K562 (cell line): ENCODE measurements around the gene TMEM88. TPM values are rescaled to one million over a fixed set of nuclear protein-coding genes. Genes with fewer than 3 reads are reported as not detected.

Experiments used
- BRF1 ChIP-seq: IDR thresholded peaks from 3 replicates; pipeline ENCODE4 v1.6.1; 2011; ENCODE audit warnings: borderline replicate concordance, mild to moderate bottlenecking; ENCODE audit not compliant: insufficient read length; ENCODE audit errors: extremely low read depth
- CBX8 ChIP-seq: fragments of 200-600 bp; sonication (generic); IDR thresholded peaks from 2 replicates; pipeline ENCODE4 v1.6.1; 2012; ENCODE audit warnings: borderline replicate concordance, mixed run types, low read depth, mild to moderate bottlenecking, moderate library complexity, mixed read lengths, low read length, control low read depth, inconsistent platforms; ENCODE audit not compliant: poor library complexity, severe bottlenecking; ENCODE audit errors: extremely low read depth
- MAFF ChIP-seq: IDR thresholded peaks from 2 replicates; pipeline ENCODE4 v1.6.1; 2012; ENCODE audit warnings: low read length, improper control_type of control experiment
- POLR2AphosphoS5 ChIP-seq: IDR thresholded peaks from 2 replicates; pipeline ENCODE4 v1.6.1; 2011; ENCODE audit warnings: mild to moderate bottlenecking, low read depth, low read length, moderate library complexity; ENCODE audit not compliant: control insufficient read depth, insufficient read depth
- POLR2B ChIP-seq: fragments of 450-650 bp; IDR thresholded peaks from 2 replicates; pipeline ENCODE4 v1.6.1; 2018; ENCODE audit warnings: low read depth; ENCODE audit not compliant: partially characterized antibody
- ZSCAN29 ChIP-seq: fragments of 450-650 bp; IDR thresholded peaks from 2 replicates; pipeline ENCODE4 v1.6.1; 2017
- polyA plus RNA-seq, 8 experiments: library from polyadenylated mRNA; depleted of rRNA in 4 of 8; stranded (reverse) in 5 of 8; unstranded in 3 of 8; fragments of >200 nt; fragmentation: Nextera tagmentation in 2 of 8; fragmentation: Illumina TruSeq in 1 of 8; extraction: Ambion mirVana in 2 of 8; extraction: Trizol in 1 of 8; gene quantifications; 2 replicates each; pipeline versions ENCODE4 v1.2.1 to v1.2.3, GENCODE V29; 2011 to 2014; ENCODE audit warnings: inconsistent platforms in 1 of 8, missing spikeins in 1 of 8
- total RNA-seq, 7 experiments: library from RNA; depleted of rRNA in 6 of 7; stranded (reverse); fragments of >200 nt in 6 of 7; fragmentation: Illumina TruSeq in 2 of 7; extraction: Trizol in 2 of 7; gene quantifications; 2 replicates each; pipeline versions ENCODE4 v1.2.1 to v1.2.3, GENCODE V29; 2011 to 2021; ENCODE audit warnings: low replicate concordance in 1 of 7
- TF ChIP-seq, protein P1 (sequence below): sonication (generic); formaldehyde crosslinking; IDR thresholded peaks from 2 replicates; pipeline ENCODE4 v1.8.0; 2022; ENCODE audit warnings: mild to moderate bottlenecking, missing genetic modification reagents
- TF ChIP-seq, protein P2 (sequence below): fragments of 250-450 bp; sonication (Bioruptor Pico); IDR thresholded peaks from 2 replicates; pipeline ENCODE4 v1.8.0; 2021; ENCODE audit warnings: moderate library complexity, mild to moderate bottlenecking, inconsistent platforms
- TF ChIP-seq, protein P3 (sequence below): fragments of 250-450 bp; sonication (Bioruptor Pico); IDR thresholded peaks from 2 replicates; pipeline ENCODE4 v1.5.0; 2021; ENCODE audit warnings: mild to moderate bottlenecking, moderate library complexity

The TMEM88 gene
- total and polyA plus RNA-seq, 9 of the 15 experiments (the other 6 are each of a cell fraction or from before 2014, with no cell fraction given) = 0.10 to 1.4 (median 0.36) TPM; not detected in 3

DNA sequence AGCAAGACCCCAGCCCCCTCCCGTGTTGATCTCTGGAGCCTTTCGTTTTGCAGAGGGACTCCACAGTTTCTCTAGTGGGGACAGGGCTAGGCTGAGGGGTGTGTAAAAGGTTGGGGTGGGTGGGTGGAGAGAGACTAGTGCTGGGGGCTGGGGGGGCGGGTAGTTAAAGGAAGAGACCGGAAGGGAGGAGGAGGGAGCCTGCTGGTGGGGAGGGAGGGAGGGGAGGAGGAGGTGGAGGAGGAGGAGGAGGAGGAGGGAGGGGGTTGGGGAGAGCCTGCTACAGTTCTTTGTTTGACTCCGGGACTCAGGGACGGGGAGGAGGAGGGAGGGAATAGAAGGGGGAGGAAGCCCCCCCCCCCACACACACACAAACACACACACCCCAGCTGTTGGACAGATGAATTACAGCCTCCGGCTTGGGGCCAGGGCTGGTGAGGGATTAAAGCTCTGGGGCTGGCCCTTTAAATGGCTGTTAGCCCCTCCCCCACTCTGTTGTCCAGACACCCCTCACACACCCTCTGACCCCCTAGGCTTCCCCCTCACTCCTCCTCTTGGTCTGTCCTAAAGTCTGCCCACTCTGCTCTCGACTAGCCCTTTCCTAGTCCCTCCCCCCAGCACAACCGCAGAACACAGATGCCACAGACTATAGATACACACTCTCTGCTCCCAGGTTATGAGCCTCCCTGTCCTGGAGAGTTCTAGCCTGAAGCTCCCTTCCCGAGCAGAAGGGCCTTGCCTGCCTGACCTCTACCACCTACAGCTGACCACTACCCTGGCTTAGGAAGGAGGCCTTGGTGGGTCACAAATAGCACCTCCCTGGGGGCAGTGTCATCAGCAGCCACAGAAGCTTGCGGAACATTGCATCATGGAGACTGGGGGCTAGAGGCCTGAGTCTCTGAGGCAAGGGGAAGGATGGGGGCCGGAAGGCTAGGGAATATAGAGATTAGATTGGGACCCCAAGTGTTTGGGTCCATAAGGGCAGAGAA, 16.5 kb upstream of the TMEM88 start (continued):
- TF ChIP-seq, protein P1, sequence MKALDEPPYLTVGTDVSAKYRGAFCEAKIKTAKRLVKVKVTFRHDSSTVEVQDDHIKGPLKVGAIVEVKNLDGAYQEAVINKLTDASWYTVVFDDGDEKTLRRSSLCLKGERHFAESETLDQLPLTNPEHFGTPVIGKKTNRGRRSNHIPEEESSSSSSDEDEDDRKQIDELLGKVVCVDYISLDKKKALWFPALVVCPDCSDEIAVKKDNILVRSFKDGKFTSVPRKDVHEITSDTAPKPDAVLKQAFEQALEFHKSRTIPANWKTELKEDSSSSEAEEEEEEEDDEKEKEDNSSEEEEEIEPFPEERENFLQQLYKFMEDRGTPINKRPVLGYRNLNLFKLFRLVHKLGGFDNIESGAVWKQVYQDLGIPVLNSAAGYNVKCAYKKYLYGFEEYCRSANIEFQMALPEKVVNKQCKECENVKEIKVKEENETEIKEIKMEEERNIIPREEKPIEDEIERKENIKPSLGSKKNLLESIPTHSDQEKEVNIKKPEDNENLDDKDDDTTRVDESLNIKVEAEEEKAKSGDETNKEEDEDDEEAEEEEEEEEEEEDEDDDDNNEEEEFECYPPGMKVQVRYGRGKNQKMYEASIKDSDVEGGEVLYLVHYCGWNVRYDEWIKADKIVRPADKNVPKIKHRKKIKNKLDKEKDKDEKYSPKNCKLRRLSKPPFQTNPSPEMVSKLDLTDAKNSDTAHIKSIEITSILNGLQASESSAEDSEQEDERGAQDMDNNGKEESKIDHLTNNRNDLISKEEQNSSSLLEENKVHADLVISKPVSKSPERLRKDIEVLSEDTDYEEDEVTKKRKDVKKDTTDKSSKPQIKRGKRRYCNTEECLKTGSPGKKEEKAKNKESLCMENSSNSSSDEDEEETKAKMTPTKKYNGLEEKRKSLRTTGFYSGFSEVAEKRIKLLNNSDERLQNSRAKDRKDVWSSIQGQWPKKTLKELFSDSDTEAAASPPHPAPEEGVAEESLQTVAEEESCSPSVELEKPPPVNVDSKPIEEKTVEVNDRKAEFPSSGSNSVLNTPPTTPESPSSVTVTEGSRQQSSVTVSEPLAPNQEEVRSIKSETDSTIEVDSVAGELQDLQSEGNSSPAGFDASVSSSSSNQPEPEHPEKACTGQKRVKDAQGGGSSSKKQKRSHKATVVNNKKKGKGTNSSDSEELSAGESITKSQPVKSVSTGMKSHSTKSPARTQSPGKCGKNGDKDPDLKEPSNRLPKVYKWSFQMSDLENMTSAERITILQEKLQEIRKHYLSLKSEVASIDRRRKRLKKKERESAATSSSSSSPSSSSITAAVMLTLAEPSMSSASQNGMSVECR (CRISPR knock-in tag) = 0 out of 2 replicates have a peak, but pooled peaks have one; percentile 27
- TF ChIP-seq CBX8 (no peak), POLR2B (peak; percentile 82), POLR2AphosphoS5 (no peak), ZSCAN29 (no peak), BRF1 (no peak), MAFF (no peak)
- TF ChIP-seq, protein P2, sequence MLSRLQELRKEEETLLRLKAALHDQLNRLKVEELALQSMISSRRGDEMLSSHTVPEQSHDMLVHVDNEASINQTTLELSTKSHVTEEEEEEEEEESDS = no peak
- TF ChIP-seq, protein P3, sequence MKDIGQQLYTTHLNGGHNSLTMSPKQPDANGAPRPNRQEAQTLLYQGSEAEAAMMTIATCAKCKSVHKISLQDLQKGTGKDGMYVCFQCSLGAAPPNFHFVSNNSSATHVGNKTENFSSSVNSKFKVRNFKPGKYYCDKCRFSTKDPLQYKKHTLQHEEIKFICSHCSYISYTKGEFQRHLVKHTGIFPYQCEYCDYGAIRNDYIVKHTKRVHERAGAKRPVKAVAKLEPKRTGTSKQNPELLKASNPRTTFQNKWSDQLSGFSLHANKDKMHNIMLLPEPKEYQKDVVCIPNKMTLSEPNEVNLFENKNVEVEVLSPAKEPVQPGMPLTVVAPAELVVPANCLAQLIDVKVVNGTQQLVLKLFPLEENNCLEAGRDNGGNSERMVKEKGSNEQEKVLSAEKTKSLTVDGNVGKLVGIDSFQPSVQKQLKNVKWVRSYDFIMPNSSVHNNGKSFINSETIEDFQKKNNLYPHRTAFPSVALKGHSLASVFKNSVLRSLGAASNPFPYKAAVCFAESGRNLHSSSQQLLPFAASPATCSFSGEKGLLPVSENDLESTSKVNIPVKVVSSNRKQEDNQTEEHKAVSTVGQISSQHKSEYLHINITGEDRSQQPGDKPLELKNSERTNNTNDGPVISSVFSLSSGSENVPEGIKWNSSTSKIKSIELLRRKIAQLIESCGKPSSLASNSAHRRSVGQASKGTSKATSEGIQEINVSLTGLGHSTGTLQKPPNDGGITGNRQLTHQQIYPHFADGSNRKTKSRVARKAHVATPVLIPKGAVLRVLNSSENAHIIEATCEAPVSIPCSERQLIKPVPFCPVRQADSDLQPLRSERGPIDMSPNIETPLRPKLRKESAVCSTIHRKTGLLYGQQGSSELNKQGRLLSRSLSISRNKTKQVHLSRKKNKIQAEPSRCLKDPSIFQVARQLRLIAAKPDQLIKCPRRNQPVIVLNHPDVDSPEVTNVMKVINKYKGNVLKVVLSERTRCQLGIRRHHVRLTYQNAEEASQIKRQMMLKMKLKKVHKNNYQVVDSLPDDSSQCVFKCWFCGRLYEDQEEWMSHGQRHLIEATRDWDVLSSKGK (CRISPR knock-in tag) = no peak
